GM21717 (cell line): Measurements from ENCODE around the gene CTIF.

Experiments used
- ATAC-seq: cut with Tn5 transposase; IDR thresholded peaks from one replicate; pipeline ENCODE4 v1.9.1; 2021; ENCODE audit warnings: mild to moderate bottlenecking, moderate library complexity; ENCODE audit not compliant: unreplicated experiment

The CTIF gene

DNA sequence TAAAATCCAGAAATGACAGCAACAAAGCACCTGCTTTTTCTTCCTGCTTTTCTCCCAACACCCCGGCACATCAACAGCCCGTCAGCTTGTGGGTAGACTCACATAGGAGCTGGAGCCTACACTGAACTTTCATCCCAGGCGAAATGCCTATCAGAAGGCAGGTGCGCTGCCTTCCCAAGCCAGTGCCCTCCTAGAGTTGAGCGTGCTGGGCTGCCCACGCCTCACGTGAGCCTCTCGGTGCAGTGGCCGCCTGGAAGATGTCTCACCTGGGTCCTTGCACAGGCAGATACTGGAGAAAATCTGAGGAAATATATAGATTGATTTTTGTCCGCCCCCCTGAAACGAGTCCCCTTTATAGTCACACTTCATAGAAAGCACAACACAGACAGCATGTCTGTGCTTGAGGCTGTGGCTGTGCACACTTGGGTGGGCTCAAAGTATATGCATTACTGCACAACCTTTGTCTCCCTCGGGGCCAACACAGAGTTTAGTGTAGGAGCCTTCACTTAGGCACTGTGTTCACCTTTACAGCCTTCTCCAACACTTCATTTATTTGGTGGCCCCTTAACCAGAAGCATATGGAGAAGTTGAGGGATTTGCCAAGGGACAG, 299.4 kb downstream of the CTIF start:
- no peak for ATAC-seq

DNA sequence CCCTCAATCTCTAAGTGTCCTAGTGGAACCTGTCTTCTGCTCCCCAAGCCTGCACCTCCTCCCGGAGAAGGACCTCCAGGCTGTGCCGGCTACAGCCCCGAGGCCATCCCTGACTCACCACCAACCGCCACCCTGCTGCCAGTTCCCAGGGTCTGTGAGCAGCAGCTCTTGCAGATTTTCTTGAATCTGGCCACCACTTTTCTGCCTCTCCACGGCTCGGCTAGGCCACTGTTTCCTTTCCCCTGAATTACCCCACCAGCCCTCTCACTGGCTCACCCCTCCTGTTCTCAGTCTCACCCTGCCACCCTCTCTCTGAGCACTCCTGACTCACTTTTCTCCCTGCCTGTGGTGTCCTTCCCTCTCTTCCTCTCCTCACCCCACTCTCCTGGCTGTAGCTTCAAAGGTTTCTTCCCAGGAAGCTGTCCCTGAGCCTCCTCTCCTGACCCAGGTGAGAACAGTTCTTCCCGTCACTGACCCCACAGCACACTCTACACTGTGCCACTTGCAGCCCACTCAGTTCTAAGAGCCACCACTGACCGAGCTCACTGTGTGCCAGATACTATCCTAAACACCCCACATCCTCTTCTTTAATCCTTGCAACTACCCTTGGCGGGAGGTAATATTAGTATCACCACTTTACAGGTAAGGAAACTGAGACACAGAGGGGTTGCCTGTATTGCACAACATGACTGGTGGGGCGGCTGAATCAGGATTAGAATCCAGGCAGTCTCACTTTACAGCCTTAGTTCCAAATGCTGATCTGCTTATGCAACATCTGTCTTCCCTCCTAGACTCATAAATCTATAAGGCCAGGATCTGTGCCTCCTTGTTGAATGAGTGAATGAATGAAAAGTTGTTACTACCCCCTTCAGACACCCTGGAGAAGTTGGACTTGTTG, 300.3 kb downstream of the CTIF start:
- ATAC-seq, result no peak

DNA sequence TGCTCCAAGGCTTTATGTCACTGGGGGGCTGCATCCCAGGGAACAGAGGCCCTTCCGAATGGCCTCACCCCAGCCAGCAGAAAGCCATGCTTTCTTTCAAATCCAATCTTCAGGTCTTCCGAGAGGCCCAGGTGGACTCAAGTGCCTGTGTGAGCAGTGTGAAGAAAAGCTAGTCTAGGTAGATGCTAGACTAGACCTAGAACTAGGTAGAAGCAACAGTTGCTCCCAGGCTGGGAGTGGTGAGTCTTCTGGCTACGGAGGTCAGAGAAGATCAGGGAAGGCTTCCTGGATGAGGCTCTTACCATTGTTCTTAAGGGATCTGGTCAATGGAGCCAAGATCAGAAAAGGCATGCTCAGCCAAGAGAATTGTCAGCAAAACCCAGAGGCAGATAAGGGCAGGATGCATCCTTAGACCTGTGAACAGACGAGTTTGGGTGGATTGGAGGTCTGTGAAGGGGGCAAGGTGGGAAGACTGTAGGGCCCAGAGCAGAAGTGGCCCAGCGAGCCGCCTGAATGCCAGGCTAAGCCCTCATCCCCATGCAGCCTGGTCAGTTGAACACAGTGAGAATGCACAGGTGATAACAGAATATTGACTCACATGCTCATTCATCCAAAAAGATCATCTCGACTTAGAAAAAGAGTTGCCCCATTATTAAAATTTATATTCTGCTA, 301.1 kb downstream of the CTIF start:
- no peak for ATAC-seq

DNA sequence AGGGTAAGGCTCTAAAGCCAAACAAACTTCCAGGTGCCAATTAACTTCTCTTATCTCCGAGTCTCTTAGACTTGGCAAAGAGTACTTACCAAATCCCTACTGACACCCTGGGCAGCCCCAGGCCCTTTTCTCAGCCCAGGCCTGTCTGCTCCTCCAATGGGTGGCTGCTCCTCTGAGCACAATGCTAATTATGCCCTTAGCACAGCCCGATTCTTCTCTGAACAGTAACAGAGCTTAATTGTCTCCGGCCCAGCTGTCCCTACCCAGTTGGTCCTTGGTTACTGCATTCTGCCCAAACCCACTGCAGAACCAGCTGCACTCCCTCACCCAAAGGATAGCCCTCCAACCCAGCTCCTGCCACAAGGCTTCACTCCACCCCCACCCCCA, 301.7 kb downstream of the CTIF start:
- no peak for ATAC-seq

DNA sequence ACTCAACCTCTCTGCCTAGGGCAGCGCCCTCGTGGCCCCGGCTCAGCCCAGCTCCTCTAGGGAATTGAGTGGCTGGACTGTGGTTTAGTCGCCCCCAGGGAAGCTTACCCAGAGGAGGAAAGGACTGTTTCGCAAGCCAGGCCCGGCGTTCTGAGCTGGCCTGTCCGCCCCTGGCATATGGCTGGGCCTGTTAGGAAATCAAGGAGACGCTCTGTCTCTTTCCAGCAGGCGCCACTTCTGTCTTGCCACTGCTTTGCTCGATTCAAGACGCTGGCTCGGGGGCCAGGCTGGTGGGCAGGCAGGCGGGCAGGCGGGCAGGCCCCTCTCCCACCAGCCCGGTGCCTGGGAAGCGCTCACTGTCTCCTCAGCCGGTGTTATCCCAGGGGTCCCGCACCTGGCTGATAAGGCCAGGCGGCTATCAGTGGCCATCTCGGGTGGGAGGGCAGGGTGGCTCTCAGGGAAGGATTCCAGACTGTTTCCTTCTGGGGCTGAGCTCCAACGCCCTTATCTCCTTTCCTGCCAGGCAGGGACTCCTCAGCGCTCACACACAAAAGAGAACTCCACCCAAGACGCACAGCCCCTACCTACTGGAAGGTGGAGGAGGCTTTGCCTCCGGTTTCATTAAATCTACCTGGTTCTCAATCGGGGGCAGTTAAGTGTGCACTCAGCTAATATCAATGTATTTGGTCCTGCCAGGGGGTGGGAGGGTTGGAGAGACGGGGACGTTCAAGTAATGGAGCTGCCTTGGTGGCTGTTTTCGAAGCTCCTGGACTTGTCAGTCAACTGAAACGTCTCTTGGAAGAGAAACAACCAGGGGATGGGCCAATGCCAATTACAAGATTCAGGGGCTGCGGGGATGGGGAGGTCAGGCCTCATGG, 302.8 kb downstream of the CTIF start:
- no peak for ATAC-seq

DNA sequence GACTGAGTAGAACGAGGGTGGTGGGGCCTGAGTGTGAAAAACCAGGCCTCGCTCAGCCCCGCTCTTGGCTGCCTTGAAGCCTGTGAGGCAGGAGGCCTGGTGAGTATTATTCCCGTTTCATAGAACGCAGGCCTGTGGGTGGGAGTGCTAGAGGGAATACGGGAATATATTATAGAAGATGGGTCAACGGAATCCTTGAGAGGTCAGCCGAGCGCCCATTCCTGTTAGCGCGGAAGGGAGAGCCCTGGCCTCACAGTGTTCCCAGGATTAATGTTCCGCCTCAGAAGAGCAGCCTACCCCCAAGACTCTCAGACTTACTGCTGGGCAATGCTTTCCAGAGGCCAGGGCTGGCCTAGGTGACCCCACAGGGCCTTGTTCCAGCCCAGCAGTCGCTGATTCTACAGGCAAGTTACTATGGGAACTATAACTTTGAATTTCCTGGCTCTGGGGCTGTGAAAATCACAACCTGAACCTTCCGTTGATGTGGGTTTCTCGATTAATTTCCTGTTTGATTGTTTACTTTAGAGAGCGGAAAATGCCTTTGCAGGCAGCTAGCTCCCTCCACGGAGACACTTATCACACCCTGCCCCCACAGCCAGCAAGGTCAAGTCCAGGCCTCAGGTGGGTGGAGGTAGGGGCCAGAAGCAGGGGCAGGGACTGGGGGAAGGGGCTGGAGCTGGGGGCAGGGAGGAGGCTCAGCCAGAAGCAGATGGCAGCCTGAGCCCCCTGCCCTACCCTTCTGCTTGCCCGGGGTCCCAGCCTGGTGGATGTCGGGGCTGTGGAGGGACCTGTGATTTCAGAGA, 303.6 kb downstream of the CTIF start:
- ATAC-seq, result no peak

DNA sequence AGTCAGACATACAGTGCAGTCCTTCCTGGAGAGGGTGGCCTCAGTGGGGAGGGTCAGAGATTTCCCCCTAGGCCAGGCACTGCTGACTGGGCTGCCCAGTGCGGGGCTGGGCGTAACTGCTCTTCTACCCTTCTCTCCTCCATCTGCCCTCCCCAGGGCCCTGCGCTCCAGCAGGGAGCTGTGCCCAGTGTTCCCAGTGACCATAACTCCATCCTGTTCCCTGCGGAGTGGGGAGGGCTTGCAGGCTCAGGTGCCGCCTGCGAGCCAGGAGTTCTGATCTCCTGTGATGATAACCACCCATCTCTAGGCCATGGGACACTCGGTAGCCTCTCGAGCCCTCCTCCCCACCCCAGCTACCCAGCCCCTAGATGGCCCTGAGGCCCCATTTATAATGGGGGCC, 304.3 kb downstream of the CTIF start:
- ATAC-seq, result no peak

DNA sequence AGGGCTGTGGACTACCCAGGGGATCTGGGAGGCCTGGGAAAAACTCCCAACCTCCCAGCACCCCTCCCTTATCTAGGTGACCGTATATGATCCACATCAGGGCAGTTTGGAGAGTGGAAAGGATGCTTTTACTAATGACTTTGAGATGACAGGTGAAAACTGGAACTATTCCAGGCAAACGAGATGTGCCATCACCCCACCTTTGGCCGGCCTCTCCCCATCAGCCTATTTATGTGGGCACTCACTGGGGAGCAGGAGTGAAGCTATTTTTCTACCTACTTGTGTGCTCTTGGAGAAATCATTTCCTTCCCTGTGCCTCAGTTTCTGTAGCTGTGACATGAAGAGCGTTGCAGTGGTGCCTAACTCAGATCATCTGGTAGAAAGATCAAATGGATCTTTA, 304.8 kb downstream of the CTIF start:
- ATAC-seq, result no peak

DNA sequence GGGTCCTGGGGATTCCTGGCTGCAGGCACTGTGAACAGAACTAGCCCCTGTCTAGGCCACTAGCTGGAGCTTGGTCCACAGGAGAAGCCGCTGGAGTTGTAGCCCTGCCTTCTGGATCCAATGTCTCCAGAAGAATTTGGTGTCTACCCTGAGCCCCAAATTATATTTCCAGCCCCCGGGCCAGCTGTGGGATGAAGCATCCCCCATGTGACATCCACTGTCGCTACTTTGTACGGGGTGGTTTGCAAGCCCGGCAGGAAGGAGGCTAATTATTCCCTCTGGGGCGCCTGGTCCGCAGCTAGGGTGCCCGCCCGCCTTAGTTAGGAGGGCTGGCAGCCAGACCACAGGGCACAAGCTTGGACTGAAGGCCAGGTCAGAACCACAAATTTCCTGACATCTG, 305.4 kb downstream of the CTIF start:
- ATAC-seq, result no peak

DNA sequence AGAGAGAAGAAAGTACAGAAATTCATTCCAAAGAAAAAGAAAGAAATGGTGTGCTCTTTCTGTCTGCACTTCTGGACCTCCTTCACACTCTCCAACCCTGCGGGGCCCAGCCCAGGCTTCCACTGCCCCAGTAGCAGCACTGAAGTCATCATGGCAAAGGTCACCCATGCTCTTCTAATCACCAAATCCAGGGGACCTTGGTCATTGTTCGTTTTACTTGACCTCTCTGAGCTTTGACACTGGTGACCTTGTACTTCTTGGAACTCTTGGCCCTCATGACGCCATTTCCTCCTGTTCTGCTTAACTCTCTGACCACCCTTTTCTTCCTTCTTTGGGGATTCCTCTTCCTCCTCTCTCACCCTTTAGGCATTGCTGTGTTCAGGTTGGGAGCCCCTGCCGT, 306.3 kb downstream of the CTIF start:
- ATAC-seq, result no peak

DNA sequence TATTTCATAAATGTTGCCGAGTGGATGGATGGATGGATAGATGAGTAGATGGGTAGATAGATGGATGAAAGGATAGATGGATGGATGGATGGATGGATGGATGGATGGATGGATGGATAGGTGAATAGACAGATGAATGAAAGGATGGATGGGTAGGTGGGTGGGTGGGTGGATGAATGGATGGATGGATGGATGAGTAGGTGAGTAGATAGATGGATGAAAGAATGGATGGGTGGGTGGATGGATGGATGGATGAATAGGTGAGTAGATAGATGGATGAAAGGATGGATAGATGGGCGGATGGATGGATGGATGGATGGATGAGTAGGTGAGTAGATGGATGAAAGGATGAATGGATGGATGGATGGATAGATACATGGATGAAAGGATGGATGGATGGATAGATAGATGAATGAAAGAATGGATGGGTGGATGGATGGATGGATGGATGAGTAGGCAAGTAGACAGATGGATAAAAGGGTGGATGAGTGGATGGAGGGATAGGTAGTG, 307.6 kb downstream of the CTIF start:
- ATAC-seq, result no peak

DNA sequence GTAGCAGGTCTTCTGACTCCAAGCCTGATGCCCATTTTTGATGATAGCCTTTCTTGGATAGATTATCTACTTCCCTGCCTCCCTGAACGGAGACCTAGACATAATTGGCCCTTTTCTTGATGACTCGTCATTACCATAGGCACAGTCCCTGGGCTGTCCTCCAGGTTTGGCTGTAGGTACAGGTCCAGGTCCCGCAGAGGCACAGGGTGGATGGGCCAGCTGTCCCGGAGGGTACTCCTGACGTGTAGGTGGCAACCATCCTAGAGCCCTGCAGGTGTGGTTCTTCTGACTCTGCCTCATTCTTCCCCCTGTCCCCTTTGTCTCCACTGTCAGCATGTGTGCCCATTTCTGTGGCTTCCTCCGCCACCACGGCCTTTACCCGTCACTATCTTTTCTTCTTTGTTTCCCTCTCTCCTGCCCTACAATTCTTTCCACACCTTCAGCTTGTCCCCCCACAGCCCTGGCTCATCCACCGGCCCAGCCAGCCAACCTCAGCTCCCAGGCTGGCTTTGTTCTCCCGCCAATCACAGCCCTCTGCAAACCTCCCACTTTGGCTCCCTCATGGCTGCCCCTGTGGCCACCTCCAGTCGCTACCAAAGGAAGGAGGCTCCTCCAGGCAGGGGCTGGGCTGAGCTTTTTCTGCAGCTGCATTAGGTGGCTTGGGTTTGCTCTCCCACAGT, 309.1 kb downstream of the CTIF start:
- no peak for ATAC-seq

DNA sequence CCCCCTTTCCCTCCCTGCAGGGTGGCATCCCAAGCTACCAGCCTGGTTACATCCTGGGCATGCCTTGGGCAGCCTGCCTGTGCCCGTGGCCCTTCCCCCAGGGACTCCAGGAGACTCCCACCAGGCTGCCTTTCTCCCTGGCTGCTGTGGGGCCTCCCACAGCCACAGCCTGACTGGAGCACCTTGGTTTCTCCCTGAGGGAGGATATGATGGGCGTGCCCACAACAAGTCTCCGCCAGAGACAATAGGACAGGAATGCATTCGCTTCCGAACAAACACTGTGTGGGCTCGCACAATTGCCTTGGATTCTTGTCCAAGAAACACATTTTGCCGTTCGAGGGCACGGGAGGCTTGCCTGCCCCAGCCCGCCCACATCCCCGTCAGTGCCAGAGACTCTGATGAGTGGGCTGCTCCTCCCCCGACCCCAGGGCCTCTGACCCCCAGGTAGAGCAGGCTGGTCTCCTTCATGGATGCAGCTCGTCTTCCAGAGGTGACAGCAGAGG, 309.9 kb downstream of the CTIF start:
- no peak for ATAC-seq

DNA sequence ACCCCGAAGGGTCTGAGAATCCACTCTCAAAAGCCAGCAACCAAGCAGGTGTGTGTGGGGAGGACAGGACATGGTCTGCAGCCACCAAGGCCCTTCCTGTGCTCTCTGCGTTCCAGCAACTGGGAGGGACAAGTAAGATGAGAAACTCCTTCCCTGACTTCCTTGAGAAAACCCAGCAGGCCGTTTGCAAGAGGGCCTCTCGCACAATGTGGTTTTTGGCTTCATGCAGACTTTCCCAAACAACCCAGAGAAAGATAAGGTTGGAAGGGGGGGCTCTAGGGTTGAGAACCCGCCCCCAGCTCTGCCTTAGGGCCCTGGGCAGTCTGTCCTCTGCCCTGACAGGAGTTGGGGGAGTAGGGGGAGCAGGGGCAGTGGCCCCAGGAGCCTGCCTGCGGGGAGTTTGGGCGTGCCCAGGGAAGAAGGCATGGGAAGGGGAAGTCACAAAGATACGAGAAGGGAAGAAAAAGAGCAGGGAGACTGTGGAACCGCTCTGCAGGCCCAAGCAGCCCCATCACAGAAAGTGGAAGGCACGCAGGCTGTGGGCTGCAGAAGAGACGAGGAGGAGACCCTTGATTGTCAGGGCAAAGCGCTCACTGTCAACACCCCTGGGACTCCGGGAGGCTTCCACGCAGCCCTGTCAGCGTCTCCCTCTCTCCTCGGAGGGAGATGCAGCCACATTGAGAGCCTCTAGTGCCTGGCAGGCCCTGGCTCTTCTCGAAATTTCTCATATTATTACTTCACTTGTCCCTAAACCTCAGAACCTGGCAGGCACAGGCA, 312.2 kb downstream of the CTIF start:
- ATAC-seq, result no peak

DNA sequence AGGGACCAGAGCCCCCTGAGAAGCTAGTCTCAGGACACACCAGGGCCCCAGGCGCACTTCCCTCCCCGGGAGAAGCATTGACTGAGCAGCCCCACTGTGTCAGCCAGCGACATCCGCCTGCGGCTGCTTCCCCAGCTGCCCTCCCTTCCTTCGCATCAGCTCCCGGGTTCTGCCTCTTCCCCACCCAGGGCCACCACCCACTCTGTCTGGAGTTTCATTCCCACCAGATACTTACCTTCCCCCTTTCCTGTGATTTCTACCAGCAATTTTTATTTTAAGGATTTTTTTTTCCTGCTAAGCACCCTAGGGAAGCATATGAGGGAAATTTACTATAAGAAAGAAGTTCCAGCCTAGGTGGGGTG, 312.7 kb downstream of the CTIF start:
- no peak for ATAC-seq

DNA sequence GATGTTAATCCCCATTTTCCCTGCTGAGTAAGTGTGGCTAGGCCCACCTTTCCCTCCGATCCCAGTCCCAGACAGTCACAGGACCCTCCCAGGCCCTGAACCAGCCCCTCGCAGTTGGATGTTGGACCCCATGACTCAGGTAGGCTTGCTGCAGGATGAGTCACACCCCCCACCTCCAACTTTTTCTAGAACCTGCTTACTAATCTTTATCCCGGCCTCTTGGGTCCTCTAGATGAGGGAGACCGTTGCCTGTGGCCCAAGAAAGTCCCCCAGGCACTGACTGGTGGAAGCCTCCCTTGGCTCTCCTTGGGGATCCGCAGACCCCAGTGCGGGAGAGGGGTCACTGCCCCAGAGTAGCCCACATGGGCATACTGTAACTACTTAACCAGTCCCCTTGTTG, 313.5 kb downstream of the CTIF start:
- ATAC-seq, result no peak

DNA sequence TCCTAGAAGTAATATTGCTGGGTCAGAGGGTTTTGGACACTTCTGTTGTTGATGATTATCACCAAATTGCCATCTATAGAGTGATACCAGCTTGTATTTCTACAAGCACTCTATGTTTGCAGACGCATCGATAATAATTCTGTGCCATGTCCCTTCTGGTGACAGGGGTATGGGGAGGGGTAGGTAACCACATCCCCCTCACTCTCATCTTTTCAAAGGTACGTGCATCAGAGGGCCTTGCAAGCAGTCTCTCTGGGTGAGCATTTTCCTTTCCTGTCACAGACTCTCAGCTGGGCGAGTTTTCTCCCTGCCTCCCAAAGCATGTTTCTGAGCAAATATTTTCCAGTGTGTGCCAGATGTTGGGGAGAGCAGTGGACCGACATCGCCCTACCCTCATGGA, 314.0 kb downstream of the CTIF start:
- ATAC-seq, result no peak

DNA sequence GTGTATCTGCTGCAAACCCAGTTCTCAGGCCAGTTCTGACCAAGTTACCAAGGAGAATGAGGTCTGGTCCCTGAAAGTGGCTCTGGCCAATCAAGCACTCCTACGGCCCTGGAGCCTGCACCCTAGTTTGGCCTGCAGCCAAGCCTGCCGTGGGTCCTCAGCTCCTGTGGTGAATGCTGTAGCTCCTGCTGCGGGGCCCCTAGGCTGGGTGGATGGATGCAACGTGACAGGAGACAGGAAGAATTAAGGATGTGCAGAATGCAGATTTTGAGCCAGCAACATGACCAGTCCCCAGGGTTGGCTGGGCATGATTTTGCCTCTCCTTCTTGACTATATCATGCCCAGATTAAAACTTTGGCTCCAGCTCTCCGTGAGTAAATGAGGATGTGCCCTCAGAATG, 314.8 kb downstream of the CTIF start:
- ATAC-seq, result no peak

DNA sequence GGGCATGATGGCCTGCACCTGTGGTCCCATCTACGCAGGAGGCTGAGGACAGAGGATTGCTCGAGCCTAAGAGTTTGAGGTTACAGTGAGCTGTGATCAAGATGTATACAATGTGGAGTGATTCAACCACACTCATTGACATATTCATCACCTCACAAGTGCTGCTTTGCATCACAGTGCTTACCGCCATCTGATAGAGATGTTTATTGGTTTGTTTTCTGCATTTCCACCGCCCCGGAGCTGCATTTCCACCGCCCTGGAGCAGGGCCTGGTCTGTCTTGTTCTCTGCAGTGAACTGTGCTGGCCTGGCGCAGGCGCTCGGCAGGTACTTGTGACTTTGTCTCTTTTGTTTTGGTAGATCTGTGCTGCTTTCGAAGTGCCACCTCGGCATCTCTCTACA, 315.9 kb downstream of the CTIF start:
- no peak for ATAC-seq
